Hypothalamus (tissue), 51 donors: ENCODE data around the gene PLSCR3.

Experiments
- DNase-seq, 51 donors: peaks; one replicate each; lab custom pipeline; 2025; lab: John Stamatoyannopoulos, UW

Gene PLSCR3

DNA sequence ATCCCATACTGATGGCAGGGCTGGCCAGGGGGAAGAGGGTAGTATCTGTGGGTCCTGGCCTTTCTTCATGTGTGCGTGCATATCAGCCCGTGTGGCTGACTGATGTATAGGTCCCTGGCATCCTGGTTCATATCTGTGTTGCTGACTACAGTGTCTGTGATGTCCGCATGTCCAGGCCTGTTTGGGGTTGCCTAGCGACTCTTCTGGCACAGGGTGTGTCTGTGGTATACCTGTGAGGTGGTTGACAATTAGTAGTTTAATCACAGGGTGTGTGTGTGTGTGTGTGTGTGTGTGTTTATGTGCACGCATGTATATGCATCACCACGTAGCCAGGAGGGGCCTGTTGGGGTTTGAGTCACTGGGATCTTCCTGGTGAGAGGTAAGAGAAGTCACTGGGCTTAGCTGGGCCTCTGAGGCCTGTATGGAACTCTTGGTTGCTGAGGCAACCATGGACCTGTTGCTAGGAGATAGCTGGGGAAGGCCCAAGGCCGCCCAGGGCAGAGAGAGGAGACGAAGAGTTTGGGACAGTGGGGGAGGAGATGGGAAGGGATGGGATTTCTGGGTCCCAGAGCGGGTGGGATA, 40.0 kb downstream of the PLSCR3 start:
- DNase-seq, result peak in 14 of 51 donors; percentile 8 to 65 (median 36)

DNA sequence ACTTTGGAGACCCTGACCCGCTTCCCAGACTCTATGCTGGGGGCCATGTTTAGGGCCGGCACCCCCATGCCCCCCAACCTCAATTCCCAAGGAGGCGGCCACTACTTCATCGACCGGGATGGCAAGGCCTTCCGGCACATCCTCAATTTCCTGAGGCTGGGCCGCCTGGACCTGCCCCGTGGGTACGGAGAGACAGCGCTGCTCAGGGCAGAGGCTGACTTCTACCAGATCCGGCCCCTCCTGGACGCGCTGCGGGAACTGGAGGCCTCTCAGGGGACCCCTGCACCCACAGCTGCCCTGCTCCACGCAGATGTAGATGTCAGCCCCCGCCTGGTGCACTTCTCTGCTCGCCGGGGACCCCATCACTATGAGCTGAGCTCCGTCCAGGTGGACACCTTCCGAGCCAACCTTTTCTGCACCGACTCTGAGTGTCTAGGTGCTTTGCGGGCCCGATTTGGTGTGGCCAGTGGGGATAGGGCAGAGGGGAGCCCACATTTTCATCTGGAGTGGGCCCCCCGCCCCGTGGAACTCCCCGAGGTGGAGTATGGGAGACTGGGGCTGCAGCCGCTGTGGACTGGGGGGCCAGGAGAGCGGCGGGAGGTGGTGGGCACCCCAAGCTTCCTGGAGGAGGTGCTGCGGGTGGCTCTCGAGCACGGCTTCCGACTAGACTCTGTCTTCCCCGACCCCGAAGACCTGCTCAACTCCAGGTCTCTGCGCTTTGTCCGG, 41.3 kb downstream of the PLSCR3 start:
- DNase-seq, result no peak

DNA sequence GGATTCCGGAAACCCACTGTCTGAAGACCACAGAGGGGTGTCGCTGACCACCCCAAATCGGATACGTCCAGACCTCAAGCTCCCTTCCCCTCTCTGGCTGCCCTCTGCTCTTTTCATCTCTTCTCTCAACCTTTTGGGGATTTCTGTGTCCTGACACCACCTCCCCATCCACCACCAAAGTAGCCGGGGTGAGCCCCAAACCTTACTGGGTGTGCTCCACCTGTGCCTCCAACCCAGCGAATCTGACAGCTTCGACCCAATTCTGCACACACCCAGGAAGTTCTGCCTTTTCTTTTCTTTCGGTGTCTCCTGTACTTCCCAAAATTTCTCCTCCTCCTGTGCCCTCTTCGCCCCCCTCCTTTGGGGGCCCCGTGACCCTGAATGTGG, 41.8 kb downstream of the PLSCR3 start:
- DNase-seq, result no peak

DNA sequence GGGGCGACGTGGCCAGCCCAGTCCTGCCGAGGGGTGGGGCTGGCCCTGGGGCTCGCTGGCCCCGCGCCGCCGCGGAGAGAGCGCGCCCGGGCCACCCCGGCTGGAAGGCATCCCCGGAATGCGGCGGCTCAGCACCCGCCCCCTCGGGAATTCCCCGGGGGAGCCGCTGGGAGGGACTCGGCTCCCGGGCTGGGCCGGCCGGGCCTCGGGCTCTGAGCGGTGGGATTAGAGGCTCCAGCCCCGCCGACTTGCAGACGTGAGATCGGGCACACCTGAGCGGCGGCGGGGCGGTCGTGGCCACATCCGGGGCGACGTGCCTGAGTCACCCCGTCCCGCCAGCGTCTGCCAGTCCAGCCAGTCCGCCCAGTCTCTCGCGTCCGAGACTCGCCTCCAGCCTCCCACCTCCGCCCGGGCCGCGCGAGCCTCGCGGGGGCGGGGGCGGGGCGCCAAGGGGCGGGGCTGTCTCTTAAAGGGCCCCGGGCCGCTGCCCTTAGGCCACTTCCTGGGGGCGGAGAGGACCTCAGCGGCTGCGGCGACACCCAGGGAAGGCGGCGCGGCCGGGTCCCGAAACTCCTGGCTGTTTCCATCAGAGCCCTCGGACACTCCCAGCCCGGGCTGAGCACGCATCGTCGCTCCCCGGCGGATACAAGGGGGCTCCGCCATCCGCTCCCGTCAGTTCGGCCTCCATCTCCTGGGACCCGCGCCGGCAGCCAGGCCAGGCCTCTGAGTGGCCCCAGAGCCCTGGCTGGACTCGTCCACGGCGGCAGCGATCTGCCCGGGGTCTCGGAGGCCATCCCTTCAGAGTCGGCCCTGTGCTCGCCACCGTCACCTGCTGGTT, 42.4 kb downstream of the PLSCR3 start, which contains the start of gene KCTD11:
Gene KCTD11 (plus strand): TSS at position 498 of the 838 bp plus-strand sequence.
- peak in 49 of 51 donors; percentile 55 to 92 (median 82) for DNase-seq

DNA sequence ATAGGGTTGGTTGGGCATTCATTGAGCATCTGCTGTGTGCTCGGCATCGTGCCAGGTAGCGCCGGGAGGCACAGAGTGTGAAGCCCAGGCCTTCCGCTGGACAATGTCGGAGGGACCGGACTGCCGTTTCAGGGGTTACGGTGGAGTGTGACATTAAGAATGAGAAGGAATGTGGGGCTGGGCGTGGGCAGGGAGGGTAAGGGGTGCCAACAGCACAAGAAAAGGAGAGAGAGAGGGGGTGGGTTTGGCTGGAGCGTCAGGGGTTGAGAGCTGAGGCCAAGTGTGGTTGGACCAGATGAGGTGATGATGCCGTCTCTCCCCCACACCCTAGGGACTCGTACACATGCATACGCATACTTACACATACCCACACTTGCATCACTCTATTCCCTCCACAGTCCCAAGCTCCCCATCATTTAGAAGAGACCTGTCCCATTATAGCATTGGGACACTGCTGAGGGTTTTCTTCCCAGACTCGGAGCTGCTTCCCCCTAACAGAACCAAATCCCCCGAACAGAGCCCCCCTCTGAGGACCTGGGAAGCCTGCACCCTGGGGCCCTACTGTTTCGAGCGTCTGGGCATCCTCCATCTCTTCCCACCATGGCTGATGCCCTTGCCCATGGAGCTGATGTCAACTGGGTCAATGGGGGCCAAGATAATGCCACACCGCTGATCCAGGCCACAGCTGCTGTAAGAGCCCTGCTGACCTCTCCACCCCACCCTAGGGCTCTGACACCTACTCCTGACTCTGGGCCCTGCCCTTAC, 45.7 kb downstream of the PLSCR3 start:
- no peak for DNase-seq

DNA sequence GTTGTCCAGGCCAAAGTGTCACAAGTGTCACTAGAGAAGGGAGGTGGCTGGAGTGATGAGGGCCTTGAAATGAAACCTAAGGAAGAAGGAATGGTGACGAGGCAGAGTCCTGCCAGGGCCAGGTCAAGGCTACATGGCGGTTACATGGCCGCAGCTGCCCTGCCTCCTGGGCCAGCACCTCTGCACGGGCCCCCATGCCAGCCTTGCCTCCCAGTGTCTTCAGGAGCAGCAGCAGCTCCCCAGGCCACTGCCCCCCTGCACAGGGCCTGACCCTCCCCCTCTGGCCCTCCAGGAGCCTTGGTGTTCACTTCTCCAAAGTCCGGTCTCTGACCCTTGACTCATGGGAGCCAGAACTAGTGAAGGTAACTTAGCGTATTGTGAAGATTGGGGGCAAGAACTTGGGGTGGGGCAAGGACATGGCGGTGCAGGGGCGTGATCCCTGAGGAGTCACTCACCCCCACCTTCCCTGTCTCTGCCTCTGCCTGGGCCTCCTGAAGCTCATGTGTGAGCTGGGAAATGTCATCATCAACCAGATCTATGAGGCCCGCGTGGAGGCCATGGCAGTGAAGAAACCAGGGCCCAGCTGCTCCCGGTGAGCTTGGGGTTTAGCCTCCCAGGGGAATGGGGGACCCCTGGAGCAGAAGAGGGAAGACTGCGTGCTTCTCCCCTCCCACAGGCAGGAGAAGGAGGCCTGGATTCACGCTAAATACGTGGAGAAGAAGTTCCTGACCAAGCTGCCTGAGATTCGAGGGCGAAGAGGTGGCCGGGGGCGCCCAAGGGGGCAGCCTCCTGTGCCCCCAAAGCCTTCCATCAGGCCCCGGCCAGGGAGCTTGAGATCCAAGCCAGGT, 46.5 kb downstream of the PLSCR3 start:
- no peak for DNase-seq

DNA sequence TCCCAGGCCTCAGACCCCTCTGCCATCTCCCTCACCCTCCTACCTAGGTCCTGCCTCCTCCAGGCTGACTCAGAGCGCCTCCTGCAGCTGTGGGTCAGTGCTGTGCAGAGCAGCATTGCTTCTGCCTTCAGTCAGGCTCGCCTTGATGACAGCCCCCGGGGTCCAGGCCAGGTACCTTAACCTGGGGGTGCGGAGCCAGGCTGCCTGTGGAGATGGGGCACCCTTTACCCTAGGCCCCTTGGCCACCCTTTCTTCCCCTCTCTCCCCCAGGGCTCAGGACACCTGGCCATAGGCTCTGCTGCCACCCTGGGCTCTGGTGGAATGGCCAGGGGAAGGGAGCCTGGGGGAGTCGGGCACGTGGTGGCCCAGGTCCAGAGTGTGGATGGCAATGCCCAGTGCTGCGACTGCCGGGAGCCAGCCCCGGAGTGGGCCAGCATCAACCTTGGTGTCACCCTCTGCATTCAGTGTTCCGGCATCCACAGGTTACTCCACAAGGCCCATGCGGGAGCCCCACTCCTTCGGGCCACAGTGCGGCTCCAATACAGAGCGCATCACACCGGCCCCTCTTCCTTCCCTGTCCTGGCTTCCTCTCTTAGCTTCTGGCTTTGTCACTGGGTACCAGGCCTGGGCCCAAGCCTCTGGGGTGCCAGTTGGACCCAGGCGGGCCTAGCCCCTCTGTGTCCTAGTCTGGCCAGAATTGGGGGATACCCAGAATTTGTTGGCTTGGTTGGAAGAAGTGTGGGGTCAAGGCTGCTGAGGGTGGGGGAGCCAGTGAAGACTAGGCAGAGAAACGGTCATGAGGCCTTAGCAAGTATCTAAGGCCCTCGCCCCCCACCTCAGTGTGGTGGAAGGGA, 47.3 kb downstream of the PLSCR3 start:
- peak in 1 of 51 donors; percentile 7 for DNase-seq

DNA sequence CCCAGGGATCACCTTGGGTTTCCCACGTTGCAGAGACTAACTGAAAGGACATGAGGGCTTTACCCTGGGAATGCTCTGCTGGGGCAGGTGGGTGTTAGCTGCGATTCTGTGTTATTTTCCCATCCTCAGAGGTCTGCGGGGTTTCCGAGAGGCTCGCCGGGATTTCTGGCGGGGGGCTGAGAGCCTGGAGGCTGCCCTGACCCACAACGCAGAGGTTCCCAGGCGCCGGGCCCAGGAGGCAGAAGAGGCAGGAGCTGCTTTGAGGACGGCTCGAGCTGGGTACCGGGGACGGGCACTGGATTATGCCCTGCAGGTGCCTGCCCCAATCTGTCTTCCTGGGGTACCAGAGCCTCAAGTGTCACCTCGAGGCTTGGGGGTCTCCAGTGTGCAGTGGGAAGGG, 51.1 kb downstream of the PLSCR3 start:
- DNase-seq, result no peak

DNA sequence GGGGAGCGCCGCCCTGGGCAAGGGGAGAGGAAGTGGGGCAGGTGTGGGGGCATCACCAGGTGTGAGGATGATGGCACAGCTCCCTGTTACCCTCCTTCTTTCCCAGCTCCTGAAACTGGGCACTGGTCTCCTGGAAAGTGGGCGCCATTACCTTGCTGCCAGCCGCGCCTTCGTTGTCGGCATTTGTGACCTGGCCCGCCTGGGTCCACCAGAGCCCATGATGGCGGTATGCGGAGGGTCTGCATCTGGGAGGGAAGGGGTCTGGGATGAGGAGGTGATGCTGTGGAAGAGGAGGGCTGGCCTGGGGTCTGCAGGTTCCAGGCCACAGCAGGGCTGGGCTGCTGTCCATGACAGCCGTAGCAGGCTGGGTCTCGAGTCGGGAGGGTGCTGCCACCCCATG, 52.5 kb downstream of the PLSCR3 start:
- DNase-seq, result no peak

DNA sequence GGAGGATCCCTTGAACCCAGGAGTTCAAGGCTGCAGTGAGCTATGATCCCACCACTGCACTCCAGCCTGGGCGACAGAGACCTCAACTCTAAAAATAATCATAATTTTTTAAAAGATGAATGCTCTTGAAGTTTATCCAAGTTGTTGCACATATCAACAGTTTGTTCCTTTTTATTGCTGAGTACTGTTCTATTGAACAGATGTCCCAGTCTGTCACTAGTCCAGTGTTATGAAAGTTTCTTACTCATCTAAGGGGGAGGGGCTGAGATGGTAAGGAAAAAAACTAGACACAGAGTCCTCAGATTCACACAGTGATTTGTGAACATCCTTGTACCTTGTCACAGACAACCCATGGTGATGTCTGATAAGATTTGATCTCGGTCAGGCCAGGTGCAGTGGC, 54.1 kb downstream of the PLSCR3 start:
- DNase-seq, result no peak
